Left lobe of liver (tissue), 2 donors: ENCODE measurements around the gene ZFYVE21. TPM values are rescaled to one million over a fixed set of nuclear protein-coding genes. Genes with fewer than 3 reads are reported as not detected.
A peak's percentile ranks its signal among the peaks of the same experiment; 100 is the strongest.

Source experiments
- ATAC-seq: fragments of 200-7000 bp; cut with Tn5 transposase; one replicate; pipeline ENCODE4 v1.9.1; 2020; ENCODE audit warnings: mild to moderate bottlenecking, moderate library complexity
- DNase-seq: peaks from one replicate; pipeline ENCODE4 v3.0.0-alpha.2; 2020; ENCODE audit warnings: low spot score
- total RNA-seq: library from RNA; stranded (reverse); gene quantifications from one replicate; pipeline ENCODE4 v1.2.1, GENCODE V29; 2021
- donor health status: DM: no; HTN: no; CAD: no; lungs with moderate emphysema.
- donor health status: DM: no; HTN: yes; CAD: no.

The ZFYVE21 gene
- total RNA-seq, 1 donor from 2014 or later = 25.2 TPM

DNA sequence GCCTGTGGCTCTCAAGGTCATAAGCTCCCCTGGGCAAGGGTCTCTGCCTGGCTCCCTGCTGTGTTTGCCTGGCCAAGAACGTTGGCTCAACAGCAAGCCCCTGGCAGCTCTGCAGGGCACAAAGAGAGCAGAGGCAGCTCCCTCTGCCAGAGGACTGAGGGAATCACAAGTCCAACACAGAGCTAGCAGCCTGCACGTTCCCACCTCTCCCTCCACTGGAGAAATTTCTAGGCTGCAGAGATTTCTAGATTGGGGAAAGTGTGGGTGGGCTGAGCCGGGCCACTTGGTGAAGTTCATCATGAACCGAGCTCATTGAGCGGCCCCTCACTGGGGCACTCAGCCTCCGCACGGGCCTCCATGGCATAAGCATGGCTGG is 19.8 kb downstream of the ZFYVE21 start:
- ATAC-seq = no peak
- no peak for DNase-seq

DNA sequence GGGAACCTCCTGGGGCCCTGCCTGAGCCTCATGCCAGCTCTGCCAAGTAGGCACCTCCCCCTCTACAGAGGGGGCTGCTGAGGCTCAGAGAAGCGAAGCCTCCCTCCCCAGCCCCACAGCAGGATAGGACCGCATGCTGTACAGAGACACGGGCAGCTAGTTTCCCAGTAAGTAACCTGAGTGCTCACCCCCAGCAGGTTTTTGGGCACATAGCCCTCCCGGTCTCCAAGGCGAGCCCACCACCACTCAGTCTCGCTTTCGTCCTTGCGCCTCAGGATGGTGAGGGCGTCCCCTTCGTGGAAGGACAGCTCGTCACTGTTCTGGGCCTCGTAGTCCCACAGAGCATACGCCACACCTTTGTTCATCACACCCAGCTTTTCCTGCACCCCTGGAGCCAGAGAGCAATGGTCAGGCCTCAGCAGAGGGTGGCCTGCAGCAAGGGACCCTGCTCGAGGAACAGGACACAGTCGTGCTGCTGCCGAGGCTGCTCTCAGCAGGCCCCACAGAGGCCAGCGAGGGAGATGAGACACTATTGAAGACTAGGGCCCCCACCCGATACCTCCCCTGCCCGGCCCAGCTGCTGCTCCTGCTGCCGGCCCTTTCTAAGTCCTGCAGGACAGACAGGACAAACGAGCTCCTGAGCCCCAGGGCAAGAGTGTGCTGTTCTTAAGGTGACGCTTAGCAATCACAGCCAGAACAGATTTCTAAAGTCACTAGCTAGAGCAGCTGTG is 20.4 kb downstream of the ZFYVE21 start:
- DNase-seq (no peak), ATAC-seq (no peak)

DNA sequence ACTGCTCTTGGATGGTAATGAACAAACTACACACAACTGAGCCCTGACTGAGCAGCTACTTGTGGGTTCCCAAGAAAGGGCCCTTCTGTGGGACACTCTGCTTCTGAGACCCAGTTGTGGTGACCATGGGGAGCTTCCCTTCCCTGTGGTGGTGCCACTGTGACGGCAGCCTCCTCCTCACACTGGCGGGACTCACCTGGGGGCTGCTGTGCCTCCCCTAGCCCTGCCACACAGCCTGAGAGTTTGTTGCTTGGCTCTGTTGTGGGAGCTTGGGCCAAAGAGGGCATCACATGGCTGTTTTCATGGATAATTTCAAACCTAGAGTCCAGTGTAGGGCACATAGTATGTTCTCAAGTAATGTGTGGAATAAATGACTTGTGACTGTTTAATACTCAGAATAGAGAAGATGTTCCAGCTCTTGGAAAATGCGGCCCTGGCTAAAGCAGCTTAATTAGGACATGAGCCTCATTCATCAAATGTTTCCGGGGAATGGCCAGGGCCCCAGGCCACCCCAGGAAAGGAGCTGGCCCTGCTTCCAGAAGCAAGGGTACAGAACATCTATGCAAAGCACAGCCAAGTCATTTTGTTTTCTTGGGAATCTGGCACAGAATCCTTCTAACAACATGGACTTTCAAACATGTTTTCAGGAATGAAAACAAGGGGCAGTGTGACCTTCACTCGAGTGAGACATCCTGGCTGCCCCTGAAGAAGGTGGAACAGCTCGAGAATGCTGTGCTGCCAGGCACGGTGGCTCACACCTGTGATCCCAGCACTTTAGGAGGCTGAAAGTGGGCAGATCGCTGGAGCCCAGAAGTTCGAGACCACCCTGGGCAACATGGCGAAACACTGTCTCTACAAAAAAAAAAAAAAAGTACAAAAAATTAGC is 21.2 kb downstream of the ZFYVE21 start:
- DNase-seq = no peak

DNA sequence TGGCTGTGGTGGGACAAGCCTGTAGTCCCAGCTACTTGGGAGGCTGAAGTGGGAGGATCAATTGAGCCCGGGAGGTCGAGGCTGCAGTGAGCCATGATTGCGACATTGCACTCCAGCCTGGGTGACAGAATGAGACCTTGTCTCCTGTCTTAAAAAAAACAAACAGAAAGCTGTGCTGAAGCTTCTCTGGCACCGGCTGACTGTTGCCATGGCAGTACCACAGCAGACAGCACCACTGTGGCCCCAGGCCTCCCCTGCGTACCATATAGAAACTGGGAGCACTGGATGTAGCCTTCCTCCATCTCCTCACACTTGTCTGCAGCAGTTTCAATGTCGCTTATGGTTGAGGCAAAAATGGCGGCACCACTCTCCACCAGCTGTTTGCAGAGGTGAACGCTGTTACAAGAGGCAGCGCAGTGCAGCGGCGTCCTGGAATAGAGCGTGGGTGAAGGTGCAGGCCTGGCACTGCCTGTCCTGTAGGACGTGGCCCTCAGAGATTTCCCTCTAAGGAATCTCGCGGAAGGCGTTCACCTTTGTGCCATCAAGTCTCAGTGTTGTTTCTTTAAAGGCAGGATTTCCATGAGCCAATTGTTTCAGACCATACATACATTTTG is 21.9 kb downstream of the ZFYVE21 start:
- ATAC-seq = no peak
- no peak for DNase-seq

More for the DNA sequence above, 21.2 kb downstream of the ZFYVE21 start:
- ATAC-seq = no peak

DNA sequence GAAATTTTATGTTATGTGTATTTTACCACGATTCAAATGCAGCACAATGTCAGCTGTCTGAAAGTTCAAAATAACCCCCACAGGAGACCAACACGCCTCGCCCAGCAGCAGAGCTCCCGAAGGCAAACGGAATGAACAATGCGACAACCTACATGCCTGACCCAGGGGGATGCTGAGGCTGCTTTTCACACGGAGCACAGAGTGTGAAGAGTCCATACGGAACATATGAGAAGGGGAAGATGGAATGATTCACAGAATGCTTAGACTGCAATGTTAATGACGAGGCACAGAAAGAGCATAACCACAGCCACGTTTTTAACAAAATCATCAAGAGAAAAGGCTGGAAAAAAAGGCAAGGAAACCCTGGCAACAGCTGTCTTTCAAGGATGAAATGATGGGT is 22.6 kb downstream of the ZFYVE21 start:
- DNase-seq (no peak), ATAC-seq (no peak)

DNA sequence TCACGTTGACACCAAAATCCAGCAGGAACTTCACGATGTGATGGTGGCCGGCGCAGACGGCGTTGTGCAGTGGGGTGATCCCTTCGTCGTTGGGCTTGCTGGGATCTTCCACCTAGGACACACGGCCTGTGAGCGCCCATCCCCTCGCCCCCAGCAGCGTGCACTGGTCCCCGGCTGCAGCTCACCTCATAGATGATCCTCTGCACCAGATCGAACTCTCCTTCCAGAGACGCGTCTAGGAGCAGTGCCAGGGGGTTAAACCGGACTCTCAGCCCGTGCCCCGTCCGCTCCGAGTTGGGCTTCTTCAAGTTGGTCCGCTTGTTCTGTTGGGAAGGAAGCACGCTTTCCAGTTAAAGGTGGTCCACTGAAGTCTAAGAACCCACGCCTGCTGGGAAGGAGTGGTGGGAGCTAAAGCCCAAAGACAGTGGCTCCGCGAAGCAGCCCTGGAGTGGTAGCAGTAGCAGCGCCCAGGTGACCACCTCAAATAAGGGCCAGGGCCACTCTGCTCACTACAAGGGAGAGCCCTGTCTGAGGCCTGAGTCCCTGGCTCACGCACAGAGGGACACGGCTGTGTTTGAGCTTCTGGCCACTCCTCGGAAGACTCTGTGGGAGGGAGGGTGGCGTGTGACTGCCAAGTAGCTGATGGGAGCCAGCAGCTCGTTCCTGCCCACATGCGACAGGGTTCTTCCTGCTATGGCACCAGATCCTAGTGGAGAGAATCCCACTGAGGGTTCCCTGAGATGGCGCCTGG is 23.3 kb downstream of the ZFYVE21 start:
- ATAC-seq (no peak), DNase-seq (no peak)

DNA sequence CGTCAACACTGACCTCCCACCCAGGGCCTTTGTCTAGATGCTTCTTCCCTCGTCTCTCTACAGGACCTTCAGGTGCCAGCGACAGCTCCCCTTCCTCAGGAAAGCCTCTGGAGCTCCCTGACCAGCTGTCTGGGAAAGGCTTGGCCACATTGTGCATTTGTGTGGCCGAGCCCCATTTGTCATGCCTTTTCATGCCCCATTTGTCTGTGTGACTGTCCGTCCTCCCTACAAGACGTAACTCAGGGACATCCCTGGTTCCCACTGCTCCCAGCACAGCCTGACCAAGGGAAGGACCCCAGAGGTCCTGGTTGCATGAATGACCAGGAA is 23.8 kb downstream of the ZFYVE21 start:
- ATAC-seq (no peak), DNase-seq (no peak)

DNA sequence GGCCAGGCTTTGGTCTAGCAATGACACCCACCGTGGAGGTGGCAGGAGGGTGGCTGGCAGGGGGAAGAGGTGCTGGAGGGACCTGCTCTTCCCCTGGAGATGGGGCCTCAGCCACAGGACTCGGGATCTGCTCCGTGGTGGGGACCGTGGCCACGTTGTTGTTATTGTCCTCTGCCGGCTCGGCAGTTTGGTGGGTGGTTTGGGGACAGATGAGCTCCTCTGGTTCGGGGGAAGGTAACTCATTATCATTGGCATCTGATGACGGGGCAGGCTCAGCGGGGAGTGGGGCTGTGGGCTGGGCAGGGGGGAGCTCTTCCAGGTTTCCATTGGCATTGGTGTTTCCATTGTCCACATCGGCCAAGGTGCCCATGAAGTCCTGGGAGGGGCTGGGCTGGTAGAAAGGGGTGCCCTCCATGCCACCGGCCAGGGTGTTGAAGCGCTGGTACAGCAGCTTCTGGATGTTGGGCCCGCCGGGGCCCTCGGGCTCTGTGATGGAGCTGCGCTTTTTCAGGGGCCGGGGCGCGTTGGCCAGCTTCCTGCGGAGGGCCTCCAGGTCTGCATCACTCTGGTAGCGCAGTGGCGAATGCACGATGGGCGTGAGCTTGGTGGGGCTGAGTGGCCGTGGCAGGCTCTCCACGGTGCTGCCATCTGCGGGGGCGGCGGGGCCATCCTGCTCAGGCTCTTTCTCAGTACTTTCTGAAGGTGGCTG is 24.3 kb downstream of the ZFYVE21 start:
- ATAC-seq (no peak), DNase-seq (no peak)

DNA sequence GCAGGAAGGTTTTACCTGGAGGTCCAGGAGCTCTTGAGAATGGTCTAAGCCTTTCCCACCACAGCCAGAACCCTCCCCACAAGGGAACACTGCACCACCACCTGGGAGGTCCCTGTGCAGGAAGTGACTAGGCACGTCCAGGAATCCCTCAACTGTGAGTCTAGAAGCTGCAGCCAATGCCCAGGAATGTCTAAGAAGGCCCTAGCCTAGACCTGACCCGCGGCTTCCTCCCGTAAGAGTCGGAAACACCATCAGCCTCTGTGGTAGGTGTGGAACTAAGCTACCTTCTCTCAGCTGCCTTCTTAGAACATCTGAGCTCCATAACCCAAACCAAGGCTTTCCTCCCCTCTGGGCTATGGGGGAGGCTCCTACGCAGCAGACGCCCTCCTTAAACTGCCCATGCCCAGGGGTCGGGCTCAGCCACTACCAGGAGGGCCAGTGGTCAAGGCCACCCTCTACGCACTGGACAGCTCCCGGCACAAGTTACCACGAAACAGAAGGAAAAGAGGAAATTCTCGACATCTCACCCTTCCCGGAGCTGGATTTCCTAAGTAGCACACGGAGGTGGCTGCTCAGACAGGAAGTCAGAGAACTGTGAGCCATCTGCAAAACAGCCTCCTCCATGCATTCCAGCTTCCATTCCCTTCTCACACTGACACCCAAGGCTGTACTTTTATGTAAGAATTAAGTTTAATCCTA is 25.5 kb downstream of the ZFYVE21 start:
- no peak for DNase-seq
- no peak for ATAC-seq

DNA sequence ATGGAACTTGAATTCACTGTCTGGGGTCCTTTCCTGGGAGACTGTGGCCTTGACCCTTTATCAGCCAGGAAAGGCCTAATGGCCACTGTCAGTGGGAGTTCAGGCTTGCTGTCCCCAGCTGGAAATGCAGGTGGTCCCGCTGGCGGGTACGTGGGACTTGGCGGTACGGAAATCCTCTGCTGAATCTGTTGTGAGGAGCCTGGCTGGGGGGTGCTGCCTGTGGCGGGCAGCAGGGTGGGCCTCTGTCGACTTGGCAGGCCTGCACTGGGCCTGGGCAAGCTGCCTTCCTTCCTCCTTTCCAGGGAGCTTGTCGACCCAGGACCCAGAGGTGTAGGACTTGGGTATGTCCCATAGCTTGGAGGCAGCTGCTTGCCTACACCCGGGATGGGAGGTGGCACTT is 26.3 kb downstream of the ZFYVE21 start:
- DNase-seq (no peak), ATAC-seq (no peak)

DNA sequence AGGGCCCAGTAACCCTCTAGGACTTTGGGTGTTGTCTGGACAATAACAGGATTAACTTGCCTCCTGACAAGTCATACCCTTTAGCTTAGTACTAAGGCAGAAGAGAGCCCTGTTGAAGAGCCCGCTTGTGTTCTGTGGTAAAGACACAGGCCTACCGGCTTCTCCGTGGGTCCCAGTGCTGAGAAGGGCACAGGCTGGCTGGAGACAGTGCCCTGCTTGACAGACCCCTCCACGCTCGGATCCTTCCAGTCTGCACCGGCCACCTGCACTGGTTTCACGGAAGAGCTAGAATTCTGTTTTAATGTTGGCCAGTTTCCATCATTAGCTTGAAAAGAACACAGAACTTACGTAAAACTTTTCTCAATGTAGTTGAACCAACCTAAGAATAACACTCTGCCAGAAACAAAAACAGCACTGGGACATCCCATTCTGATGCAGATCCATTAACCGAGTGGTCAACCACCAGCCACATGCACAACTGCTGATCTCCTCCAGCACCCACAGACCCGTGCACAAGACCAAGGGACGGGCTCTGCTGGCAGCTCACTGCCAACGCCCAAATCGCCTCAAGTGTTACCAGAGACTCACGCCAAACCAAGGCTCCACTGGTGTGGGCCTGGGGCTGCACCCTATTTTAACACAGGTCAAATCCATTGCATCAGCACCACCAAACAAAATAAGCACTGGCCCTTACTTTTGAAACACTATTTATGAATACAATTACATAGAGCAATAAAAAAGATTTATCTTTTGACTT is 27.1 kb downstream of the ZFYVE21 start:
- ATAC-seq (peak; percentile 23), DNase-seq (peak; percentile 47)

DNA sequence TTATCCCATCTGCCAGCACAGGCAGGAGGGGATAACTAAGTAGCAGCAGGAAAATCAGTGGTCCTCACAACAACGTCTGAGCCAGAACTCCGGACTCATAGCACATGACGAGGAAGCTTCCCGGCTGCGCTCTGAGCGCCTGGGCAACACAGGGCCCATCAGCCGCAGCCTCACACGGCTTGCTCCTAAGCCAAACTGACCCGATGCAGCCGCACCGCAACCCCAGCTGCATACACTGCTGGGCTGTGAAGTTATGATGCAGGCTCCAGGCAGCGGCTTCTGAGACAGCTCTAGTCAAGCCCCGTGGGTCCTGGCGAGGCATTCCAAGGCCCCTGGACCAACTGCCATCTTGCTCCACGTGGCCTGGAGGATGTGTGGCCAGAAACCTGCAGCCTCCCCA is 28.1 kb downstream of the ZFYVE21 start:
- no peak for DNase-seq
- no peak for ATAC-seq

DNA sequence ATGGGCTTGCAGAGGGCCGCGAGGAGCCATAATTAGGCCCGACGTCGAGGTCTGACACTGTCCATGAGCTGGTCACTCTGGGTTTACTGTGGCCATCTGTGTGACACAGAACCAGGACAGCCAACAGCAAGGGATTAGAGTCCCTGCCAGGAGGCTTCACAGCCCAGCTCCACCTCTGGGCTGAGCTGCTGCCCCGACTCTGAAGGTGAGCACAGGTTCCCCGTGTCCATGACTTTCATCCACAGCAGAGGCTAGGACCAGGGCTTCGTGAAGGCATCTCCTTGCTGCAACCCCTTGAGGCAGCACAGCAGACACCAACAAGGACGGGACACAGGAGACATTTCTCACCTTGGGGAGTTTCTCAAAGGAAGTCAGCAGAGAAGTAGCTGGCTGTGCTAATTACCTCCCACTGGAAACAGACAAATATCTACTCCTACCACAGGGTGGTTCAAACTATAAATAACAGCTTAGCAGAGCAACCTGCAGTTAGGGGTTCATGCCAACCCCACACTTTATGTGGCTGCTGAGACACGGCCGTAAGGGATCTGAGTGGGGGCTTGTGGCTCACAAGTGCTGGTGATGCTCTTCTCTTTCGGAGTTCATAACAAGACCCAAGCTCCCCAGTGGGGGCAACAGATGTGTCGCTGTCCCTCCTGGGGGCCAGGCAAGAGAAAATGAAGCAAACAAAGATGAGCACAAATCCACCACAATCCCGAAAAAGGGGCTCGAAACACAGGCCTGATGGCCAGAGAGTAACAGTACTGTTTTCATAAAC is 29.2 kb downstream of the ZFYVE21 start:
- ATAC-seq (peak; percentile 16), DNase-seq (no peak)

DNA sequence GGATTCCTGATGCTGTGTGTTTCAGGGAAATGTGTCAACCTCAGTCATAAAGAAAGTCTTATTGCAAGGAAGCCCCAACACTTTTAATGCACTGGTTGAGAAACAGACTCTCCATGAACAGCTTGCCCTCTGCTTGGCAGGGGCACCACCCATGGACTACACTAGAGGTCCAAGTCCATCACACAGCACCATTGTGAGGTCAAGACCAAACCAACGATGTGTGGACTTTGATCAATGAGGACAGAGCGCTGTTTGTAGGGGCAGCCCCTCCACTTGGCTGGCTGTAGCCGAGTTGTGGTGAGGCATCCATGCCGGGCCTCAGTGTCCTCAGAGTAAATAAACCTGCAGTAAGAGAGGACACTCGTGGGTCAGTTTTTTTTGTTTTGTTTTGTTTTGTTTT is 29.8 kb downstream of the ZFYVE21 start:
- ATAC-seq = peak; percentile 89
- DNase-seq = peak; percentile 87

DNA sequence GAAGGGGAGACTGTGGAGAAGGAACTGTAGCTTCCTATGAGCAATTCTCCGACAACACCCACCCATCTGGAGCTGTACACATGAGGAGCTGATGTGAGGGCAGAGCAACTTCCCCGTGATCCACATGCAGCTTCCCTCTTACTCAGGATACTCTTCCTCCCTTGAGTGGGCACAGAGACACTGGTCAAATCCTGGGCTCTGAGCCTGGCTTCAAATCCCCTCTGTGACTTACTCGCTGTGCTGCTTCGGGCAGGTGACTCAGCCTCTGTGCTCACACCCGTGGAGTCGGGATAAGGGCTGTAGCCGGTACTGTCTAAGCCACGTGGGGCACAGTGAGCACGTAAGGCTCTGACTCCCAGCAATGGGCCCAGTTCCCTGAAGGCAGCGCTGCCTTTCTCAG is 31.1 kb downstream of the ZFYVE21 start:
- DNase-seq (no peak), ATAC-seq (no peak)

DNA sequence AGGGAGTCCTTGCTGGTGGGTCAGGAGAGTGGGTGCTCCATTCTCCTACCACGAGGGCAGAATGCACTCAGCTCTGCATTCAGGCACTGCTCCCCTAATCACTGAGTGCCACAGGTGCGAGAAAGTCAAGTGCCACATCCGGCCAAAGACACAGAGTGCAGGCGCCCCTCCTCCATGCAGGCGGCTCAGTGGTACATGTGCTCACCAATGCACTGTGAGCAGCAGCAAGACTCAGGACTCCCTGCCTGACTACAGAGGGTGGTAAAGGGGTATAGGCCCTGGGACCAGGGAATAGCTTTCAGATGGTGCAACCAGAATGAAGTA is 32.9 kb downstream of the ZFYVE21 start:
- DNase-seq = no peak
- ATAC-seq = no peak

DNA sequence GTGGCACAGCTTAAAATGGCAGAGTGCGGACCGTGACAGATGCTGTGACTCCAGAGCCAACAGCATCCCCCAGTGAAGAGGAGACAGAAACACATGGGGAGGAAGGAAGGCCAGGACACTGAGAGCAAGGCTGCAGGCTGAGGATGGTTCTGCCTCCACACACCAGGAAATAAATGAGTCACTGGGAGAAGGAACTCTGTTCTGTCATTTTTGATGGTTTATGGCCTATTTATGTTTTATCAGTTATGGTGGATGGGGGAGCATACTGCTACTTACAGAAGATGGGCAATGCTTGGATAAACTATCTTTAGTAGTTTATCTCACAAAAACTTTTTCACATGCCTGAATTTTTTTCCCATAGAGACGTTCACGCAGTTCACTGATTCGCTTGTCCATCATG is 33.8 kb downstream of the ZFYVE21 start:
- DNase-seq = no peak

DNA sequence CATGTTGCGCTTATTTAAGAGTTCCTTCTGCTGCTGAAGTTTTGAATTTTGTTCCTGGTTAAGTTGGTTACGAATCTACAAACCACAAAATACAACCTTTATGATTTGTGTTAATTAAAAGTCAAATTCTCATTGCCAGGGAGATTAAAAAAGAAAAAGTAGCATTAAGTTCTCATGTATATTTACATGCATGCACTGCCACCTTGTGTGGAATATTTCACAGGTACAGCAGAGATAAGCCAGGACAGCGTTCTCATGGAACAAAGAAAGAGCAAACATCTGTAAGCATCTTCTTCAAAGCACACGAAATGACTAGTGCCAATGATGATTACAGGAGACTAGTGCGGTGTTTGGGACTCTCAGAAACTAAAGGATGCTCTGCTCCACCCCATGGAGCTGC is 34.2 kb downstream of the ZFYVE21 start:
- DNase-seq (no peak), ATAC-seq (no peak)

More for the DNA sequence above, 33.8 kb downstream of the ZFYVE21 start:
- no peak for ATAC-seq

DNA sequence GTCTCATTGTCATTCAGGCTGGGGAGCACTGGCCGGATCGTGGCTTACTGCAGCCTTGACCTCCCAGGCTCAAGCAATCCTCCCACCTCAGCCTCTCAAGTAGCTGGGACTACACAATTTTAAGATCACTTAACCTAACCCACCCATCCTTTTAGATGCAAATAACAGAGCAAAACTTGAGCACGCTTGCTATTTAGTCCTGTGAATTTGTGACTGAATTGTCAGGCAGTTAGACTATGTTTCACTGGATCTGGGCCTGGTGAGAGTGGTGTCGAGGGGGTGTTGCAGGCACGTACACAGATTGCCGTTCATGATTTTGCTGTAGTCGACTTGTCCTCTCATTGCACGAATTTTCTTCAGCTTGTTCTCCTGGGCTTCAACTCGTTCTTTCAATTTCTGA is 38.2 kb downstream of the ZFYVE21 start:
- DNase-seq = no peak
- no peak for ATAC-seq
